Lower leg skin (tissue), 3 donors: ENCODE data around the gene SH3RF1.

Experiments used
- POLR2A ChIP-seq, 2 donors: fragments of 450-650 bp; IDR thresholded peaks; one replicate each; pipeline ENCODE4 v1.6.1; 2016 to 2017; ENCODE audit warnings: antibody characterized with exemption in 2 of 2, mild to moderate bottlenecking in 1 of 2, moderate library complexity in 1 of 2
- TF ChIP-seq, protein P1 (sequence below), 3 donors: fragments of 450-650 bp; IDR thresholded peaks; one replicate each; pipeline ENCODE4 v1.5.1; 2016; ENCODE audit warnings: antibody characterized with exemption in 3 of 3, mild to moderate bottlenecking in 3 of 3, moderate library complexity in 2 of 3

DNA sequence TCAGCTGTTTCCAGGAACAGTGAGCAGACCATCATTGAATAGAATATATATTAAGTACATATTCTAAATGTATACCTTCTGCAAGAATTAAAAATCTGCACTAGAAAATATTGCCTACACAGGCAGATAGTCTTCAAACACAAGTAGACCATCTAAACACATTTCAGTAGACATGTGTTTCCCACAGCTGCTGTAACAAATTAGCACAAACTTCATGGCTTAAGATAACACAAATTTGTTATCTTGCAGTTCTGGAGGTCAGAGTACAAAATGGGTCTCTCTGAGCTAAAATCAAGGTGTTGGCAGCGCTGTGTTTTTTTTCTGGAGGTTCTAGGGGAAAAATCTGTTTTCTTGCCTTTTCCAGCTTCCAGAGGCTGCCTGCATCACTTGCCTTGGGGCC is 42.7 kb downstream of the SH3RF1 start:
- no peak for TF ChIP-seq POLR2A (IDR thresholded peaks at IDR 0.05)
- TF ChIP-seq, protein P1, sequence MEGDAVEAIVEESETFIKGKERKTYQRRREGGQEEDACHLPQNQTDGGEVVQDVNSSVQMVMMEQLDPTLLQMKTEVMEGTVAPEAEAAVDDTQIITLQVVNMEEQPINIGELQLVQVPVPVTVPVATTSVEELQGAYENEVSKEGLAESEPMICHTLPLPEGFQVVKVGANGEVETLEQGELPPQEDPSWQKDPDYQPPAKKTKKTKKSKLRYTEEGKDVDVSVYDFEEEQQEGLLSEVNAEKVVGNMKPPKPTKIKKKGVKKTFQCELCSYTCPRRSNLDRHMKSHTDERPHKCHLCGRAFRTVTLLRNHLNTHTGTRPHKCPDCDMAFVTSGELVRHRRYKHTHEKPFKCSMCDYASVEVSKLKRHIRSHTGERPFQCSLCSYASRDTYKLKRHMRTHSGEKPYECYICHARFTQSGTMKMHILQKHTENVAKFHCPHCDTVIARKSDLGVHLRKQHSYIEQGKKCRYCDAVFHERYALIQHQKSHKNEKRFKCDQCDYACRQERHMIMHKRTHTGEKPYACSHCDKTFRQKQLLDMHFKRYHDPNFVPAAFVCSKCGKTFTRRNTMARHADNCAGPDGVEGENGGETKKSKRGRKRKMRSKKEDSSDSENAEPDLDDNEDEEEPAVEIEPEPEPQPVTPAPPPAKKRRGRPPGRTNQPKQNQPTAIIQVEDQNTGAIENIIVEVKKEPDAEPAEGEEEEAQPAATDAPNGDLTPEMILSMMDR (IDR thresholded peaks at IDR 0.05): no peak
